Upper lobe of right lung (tissue), 1 donor: ENCODE results near the gene CNTNAP2. TPM values are rescaled to one million over a fixed set of nuclear protein-coding genes. Genes with fewer than 3 reads are reported as not detected.

Experiments
- ATAC-seq: fragments of 200-7000 bp; cut with Tn5 transposase; one replicate; pipeline ENCODE4 v1.9.1; 2020; ENCODE audit warnings: mild to moderate bottlenecking, moderate library complexity
- DNase-seq: peaks from one replicate; pipeline ENCODE4 v3.0.0-alpha.2; 2020
- H3K27ac ChIP-seq: fragments of 200-600 bp; one replicate; pipeline ENCODE4 v1.8.0; 2022
- H3K27me3 ChIP-seq: fragments of 200-600 bp; one replicate; pipeline ENCODE4 v1.8.0; 2022; ENCODE audit warnings: mild to moderate bottlenecking
- H3K36me3 ChIP-seq: fragments of 200-600 bp; one replicate; pipeline ENCODE4 v1.8.0; 2022
- H3K4me1 ChIP-seq: fragments of 200-600 bp; one replicate; pipeline ENCODE4 v1.8.0; 2022
- H3K4me3 ChIP-seq: fragments of 200-600 bp; one replicate; pipeline ENCODE4 v1.8.0; 2022; ENCODE audit warnings: mild to moderate bottlenecking
- H3K9me3 ChIP-seq: fragments of 200-600 bp; one replicate; pipeline ENCODE4 v1.8.0; 2022
- intact Hi-C: fragments of 100-400 bp; cut with DNase I; formaldehyde crosslinking; loops from one replicate; pipeline ENCODE4 v1.11.0; 2022
- total RNA-seq: library from RNA; stranded (reverse); fragmentation: NEBNext Ultra II Directional; extraction: Animal tissue kit (Norgen Biotek cat#: 25700); gene quantifications from one replicate; pipeline ENCODE4 v1.2.1, GENCODE V29; 2021
- TF ChIP-seq, protein P1 (sequence below): fragments of 200-600 bp; IDR thresholded peaks from one replicate; pipeline ENCODE4 v1.8.0; 2022; ENCODE audit warnings: antibody characterized with exemption
- donor health status: DM: no; HTN: yes; CAD: no; lungs with severe emphysema.

The CNTNAP2 gene
- total RNA-seq, 1 donor from 2014 or later = 0.41 TPM

DNA sequence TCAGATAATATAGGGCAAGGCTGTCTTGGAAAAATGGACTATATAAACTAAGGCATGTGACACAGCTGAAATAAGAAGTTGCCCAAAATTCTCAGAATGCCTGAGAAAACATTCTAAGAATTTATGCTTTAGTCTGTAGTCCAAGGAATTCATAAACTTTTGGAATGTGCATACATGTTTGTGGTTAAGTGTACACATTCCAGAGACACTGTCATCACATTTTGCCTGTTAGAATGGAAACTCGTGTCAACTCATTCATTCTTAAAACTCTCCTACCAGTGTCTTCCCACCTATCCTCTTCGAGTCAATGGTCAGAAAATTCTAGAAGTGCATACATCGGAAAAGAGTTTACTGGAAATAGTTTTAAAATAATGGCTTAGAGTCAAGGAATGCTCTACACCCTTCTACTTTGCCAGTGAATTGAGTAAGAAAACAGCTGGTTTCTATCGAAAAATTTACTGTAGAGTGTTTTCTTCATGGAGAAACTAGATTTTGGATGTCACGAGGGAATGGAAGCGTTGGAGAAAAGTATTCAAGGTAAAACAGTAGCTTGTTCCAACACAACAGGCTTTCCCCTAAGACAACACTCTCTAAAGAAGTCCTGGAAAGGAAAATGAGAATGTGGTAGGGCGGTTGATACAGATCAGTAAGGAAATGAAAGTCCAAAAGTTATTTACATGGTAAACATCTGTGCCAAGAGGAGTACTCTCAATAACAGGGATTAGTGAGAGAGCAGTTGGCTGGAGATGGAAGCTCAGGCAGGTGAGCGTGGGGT is 1296.4 kb downstream of the CNTNAP2 start:
- H3K27me3 ChIP-seq = no peaks in the 10 kb centered on the region
- no peaks in the 10 kb centered on the region for H3K9me3 ChIP-seq
- H3K27ac ChIP-seq = no peak overlapping the region
- ATAC-seq (peak; percentile 61), DNase-seq (no peak)
- H3K4me1 ChIP-seq = no peaks in the 10 kb centered on the region
- TF ChIP-seq, protein P1, sequence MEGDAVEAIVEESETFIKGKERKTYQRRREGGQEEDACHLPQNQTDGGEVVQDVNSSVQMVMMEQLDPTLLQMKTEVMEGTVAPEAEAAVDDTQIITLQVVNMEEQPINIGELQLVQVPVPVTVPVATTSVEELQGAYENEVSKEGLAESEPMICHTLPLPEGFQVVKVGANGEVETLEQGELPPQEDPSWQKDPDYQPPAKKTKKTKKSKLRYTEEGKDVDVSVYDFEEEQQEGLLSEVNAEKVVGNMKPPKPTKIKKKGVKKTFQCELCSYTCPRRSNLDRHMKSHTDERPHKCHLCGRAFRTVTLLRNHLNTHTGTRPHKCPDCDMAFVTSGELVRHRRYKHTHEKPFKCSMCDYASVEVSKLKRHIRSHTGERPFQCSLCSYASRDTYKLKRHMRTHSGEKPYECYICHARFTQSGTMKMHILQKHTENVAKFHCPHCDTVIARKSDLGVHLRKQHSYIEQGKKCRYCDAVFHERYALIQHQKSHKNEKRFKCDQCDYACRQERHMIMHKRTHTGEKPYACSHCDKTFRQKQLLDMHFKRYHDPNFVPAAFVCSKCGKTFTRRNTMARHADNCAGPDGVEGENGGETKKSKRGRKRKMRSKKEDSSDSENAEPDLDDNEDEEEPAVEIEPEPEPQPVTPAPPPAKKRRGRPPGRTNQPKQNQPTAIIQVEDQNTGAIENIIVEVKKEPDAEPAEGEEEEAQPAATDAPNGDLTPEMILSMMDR = no peak
- intact Hi-C loops = no loop called here
- H3K36me3 ChIP-seq = no peaks in the 10 kb centered on the region
- no peak overlapping the region for H3K4me3 ChIP-seq

DNA sequence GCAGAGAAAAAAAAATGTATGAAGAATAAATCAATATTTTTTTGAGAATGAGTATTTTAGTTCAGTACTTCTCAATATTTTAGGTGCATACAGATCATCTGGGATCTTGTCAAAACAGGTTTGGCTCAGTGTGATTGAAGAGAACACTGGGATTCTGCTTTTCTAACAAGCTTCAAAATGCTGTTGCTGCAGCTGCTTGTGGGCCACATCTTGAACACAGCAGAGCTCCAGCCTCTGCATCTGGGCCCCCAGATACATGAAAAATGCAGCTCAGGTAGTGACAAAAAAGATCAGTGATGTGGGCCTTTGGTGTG is 1296.9 kb downstream of the CNTNAP2 start:
- TF ChIP-seq, protein P1 = no peak
- no peaks in the 10 kb centered on the region for H3K4me1 ChIP-seq
- H3K27ac ChIP-seq = no peak overlapping the region
- no peak overlapping the region for H3K4me3 ChIP-seq
- ATAC-seq (no peak), DNase-seq (no peak)
- H3K9me3 ChIP-seq = no peaks in the 10 kb centered on the region
- H3K36me3 ChIP-seq = no peaks in the 10 kb centered on the region
- no peaks in the 10 kb centered on the region for H3K27me3 ChIP-seq
- intact Hi-C loops = no loop called here

DNA sequence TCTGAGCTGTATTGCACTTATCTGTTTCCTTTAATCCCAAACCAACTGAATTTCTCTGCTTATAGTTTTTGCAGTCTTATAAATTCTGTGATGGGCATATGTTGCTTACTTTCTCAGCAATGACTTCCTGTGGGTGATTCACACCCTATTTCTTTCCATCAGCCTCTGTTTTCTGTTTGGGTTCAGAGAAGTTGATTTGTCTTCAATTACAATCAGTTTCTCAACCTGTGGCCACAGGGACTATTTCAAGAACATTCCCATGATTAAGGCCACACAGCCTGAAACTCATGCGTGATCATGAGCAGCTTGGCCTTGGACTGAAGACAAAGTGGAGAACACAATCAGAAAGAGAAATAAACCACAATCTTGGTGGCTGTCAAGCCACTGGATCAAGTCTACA is 1299.4 kb downstream of the CNTNAP2 start:
- TF ChIP-seq, protein P1 = no peak
- intact Hi-C loops = no loop called here
- DNase-seq (no peak), ATAC-seq (no peak)
- Histone ChIP-seq H3K27me3 (no peaks in the 10 kb centered on the region), H3K4me1 (no peaks in the 10 kb centered on the region), H3K27ac (no peak overlapping the region), H3K4me3 (no peak overlapping the region), H3K36me3 (no peaks in the 10 kb centered on the region), H3K9me3 (no peaks in the 10 kb centered on the region)

DNA sequence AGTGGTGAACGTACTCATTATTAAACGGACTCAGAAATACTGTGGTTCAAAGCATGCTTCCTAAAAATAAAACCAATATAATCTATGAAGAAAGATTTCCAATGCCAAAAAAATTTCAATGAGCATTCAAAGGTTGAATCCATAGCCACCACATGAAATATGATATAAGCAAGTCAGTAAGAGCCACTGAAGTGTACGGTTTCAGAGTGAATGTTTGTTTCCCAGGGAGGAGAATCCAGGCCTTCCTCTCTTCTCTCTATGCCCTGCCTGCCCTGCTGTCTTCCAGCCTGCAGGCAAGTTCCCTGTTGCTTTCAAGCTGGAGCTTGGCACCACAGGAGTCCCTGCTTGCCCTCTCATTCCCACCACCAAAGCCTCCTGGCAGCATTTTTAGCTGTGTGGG is 1302.4 kb downstream of the CNTNAP2 start:
- ATAC-seq (no peak), DNase-seq (no peak)
- H3K9me3 ChIP-seq = no peaks in the 10 kb centered on the region
- TF ChIP-seq, protein P1 = no peak
- H3K4me1 ChIP-seq = no peaks in the 10 kb centered on the region
- no peak overlapping the region for H3K27ac ChIP-seq
- intact Hi-C loops = no loop called here
- no peaks in the 10 kb centered on the region for H3K36me3 ChIP-seq
- no peak overlapping the region for H3K4me3 ChIP-seq
- H3K27me3 ChIP-seq = no peaks in the 10 kb centered on the region

DNA sequence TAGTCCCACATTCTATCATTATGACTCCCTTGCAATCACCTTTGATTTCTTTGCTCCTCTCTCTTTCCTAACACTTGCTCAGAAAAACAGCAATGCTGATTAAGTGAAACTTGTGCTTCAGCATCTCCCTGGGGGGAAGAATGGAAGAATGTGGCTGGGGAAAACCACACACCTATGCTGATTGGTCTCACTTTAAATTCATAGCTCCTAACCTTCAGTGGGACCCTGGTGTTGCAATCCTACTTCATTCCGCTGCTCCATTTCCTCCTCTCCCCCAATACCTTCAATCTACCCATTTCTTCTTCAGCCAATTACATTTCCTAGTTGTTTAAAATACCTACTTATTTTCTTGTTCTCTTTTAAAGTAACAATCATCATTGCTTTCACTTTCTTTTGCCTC is 1307.3 kb downstream of the CNTNAP2 start:
- H3K4me1 ChIP-seq = no peaks in the 10 kb centered on the region
- TF ChIP-seq, protein P1 = no peak
- H3K36me3 ChIP-seq = no peaks in the 10 kb centered on the region
- H3K9me3 ChIP-seq = no peaks in the 10 kb centered on the region
- no peak overlapping the region for H3K4me3 ChIP-seq
- intact Hi-C loops = no loop called here
- DNase-seq (no peak), ATAC-seq (no peak)
- no peak overlapping the region for H3K27ac ChIP-seq
- no peaks in the 10 kb centered on the region for H3K27me3 ChIP-seq

DNA sequence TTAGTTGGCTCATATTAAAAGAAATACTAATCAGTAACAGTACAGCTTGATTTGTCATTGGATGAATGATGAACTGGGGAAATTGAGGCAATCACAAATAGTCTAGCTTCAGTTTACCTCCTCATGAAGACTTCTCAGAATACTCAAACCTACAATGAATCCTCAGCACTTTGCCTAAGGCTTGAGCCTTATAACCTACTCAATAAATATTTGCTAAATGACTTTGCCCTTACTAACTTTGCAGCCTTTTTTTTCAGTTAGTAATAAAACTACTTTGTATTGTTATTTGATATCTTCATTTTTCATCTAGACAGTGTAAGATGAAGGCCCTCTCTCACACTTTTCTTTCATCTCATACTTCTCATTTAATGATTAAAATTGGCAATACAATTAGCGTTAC is 1311.5 kb downstream of the CNTNAP2 start:
- Histone ChIP-seq H3K27me3 (no peaks in the 10 kb centered on the region), H3K4me1 (no peaks in the 10 kb centered on the region), H3K36me3 (no peaks in the 10 kb centered on the region), H3K9me3 (no peaks in the 10 kb centered on the region), H3K4me3 (no peak overlapping the region), H3K27ac (no peak overlapping the region)
- DNase-seq (no peak), ATAC-seq (no peak)
- TF ChIP-seq, protein P1 = no peak
- intact Hi-C loops = no loop called here
